COLO668 (cell line): ENCODE measurements around the gene WDR62.
"Not testable (repeated sequence)": the region's sequence is repeated elsewhere in the genome, so short reads cannot be mapped to it uniquely, and the experiment has no call there.

ENCODE experiments used
- DNase-seq: peaks from one replicate; lab custom pipeline; 2025; ENCODE audit not compliant: unreplicated experiment; lab: John Stamatoyannopoulos, UW

Gene WDR62

DNA sequence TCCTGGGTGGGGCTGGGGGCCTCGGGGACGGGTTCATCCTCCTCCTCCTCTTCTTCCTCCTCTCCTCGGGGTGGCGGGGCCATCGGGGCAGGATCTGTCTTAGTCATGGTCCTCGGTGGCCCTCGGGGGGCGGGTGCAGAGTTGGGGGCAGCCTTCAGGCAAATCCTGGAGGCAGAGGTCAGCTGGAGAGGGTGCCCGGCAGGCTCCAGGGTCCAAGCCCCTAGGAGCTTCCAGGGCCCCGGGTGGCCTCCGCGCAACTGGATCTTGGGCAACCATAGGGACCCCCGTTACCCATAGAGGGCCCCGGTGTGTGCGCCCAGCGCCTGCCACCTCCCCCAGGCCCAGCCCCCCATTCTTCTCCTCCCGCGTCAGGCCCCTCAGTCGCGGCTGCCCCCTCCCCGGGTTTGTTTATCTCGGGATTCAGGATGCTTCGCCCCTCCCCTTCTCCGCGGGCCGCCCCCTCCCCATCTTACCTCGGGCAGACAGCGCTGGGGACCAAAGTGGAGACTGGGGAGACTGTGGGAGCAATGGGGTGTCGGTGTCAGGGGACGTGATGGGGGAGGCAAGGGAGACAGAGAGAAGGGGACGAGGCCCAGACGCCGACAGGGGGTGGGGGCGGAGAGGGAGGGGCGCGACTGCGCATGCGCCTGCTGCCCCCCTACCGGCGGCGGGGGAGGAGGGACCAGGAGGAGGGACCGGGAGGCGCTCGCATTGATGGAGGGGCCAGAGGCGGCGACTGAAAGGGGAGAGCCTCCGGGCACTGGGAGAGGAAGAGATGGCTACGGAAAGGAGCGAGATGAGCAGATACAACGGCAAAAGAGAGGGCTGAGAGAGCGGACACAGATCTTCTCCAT lies 22.2 kb upstream of the WDR62 start, which contains the start of gene CLIP3:
Gene CLIP3 (minus strand): TSS at position 623 of the 854 bp plus-strand sequence. CDS start 516 bp downstream, at position 107.
- peak; percentile 2 for DNase-seq

DNA sequence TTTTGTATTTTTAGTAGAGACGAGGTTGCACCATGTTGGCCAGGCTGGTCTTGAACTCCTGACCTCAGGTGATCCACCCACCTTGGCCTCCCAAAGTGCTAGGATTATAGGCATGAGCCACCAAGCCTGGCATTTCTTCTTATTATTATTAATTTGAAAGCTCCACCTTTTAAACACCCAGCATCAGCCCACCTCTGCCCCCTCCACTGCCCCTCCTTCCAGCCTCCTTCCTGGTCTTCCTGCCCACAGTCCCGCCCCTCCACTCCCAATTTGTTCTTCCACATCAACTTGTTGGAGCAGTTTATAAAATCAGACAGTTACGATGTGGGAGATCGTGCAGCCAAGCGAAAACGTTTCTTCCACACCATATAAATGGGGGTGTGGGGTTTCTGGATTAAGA lies 14.2 kb upstream of the WDR62 start:
- DNase-seq = no peak

DNA sequence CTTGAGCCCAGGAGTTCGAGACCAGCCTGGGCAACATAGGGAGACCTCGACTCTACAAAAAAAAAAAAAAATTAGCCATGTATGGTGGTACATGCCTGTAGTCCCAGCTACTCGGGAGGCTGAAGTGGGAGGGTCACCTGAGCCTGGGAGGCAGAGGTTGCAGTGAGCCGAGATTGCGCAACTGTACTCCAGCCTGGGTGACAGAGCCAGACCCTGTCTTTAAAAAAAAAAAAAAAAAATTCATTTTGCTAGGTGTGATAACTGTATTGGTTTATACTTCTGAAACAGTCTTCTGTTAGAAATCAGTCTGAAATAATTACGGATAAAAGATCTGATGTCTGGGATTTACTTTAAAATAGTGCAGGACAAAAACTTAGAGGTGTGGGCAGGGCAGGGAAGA lies 13.6 kb upstream of the WDR62 start:
- DNase-seq = not testable (repeated sequence)

DNA sequence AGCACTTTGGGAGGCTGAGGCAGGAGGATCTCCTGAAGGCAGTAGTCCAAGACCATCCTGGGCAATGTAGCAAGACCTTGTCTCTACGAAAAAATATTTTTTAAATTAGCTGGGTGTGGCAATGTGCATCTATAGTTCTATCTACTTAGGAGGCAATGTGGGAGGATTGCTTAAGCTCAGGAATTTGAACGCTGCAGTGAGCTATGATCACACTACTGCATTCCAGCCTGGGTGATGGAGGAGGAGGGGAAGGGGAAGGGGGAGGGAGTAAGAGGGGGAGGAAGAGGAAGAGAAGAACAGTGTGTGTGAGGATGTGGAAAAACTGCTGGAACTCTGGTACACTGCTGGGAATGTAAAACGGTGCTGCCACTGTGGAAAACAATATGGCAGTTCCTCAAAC lies 12.9 kb upstream of the WDR62 start:
- DNase-seq = no peak

DNA sequence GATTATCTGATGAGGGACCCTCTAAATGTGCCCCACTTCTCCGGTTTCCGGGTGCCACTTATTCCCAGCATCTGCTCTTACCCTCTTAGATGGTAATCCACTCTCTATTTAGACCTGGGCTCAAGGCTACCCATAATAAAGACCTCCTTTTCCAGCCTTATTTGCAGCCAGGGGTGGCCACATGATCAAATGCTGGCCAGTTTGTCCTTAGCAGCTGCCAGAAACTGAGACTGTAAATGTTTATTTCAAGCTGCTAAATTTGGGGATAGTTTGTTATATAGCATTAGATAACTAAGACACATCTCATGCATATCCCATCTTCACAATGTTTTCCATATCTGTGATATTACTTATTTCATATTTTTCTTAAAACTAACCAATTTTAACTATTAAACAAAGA lies 10.7 kb upstream of the WDR62 start:
- no peak for DNase-seq

DNA sequence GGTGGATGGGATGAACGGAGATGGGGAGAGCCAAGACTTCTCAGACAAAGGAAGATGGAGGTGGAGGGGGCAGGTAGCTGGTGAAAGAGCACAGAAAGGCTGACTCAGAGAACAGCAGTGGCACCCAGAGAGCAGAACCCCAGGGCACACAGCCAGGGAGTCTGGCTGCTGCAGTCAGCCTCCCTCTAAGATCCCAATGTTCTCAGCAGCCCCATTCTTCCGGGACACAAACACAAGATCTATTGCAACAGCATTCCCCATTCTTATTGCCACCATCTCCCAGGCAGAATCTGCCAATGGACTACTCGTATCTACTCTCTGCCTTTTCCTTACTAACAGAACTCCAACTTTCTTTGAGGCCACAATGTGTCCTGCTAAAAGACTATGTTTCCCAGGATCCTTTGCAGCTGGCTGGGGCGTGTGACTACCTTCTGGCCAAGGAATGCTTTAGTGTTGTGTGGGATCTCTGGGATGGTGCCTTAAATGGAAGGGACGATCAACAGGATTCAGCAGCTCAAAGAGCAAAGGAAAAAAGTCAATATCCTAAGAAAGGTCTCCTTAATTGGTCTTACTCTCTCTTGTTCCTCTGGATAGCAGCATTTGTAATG lies 8.2 kb upstream of the WDR62 start:
- no peak for DNase-seq

DNA sequence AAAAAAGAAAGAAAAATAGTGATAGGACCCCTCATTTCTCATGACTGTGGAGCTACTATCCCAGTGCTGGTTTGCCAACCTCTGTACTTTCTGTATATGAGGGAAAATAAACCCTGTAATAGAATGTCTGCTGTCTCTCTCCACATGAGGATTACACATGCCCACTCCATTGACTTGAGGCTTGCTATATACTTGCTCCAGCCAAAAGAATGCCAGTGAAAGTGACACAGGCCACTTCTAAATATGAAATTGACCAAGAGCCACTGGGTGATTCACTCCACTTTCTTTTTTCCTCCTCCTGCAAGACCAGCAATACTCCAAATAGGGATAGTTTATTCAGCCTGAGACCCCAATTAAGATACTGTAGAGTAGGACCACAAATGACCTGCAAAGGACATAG lies 6.9 kb upstream of the WDR62 start:
- no peak for DNase-seq

DNA sequence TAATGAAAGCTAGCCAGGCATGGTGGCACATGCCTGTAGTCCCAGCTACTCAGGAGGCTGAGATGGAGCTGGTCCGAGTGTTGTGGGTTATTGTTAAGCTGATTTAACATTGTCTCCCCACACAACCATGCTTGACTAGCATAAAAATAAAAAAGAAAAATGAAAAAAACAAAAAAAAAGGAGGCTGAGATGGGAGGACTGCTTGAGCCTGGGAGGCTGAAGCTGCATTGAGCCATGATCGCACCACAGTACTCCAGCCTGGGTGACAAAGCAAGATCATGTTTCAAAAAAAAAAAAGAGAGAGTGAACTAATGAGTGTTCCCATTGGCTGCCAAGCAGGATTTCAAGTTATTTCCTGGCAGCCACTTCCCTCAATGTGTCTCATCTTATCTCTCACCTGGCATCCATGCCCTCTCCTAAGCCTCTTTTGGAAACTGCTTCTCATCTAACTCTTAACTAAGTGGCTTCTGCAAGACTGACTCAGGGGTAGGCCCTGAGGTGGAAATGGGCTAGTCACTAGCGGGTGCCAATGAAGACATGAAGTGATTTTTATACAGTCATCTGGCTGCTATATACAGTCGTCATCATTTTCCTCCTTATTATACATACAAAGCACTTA lies 5.5 kb upstream of the WDR62 start:
- DNase-seq = no peak

DNA sequence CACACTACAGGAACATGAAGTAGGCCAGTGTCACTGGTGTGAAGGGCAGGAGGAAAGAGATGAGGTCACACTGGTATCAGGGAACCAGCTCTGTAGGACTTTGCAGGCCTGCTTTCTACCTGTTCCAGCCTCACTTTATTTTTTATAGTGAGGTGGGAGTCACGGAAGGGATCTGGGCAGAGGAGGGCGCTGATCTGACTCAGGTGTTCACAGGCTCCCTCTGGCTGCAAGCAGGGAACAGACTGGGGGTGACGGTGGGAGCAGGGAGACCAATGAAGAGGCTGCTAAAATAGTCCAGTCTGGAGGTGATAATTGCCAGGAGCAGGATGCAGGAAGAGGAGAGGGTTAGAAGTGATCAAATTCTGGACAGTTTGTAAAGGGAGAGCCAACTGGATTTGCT lies 3.5 kb upstream of the WDR62 start:
- DNase-seq = peak; percentile 18

DNA sequence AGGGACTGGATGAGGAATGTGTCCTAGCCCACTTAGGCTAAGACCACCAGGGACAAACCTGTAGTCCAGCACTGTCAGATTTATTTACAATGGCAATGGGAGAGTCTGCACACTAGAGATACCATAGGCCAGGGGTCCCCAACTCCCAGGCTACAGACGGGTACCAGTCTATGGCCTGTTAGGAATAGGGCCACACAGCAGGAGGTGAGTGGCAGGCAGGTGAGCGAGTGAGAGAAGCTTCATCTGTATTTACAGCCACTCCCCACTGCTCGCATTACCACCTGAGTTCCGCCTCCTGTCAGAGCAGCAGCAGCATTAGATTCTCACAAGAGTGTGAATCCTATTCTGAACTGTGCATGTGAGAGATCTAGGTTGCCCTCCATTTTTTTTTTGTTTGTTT lies 3.1 kb upstream of the WDR62 start:
- DNase-seq = peak; percentile 37

DNA sequence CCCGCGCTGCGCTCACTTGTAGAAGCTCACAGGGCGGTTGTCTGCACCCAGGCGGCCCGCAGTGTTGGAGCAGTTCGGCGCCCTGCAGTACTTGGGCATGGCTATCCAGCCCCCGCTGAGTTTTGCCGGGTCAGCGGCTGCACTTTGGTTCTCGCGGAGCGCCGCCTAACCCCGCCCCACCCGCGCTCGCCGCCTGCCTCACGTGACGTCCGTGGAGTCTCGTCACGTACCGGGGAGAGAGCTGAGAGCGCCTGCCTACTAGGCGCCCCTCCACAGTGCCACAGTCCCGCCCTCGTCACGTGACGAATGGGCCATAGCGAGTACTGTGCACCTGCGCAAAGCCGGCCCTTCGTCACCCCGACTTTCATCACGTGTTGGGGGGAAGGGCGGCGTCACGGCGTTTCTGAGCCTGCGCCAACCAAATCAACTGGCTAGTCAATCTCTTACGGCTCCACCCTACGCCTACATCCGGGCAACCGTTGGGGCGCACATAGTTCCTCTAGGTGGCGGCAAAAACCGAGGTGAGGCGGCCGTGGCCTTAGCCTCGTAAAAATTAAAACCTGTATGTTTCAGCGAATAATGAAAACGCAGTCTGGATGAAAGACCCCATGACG lies 471 bp upstream of the WDR62 start, which contains the start of gene THAP8:
Gene THAP8 (minus strand): TSS at position 167 of the 614 bp plus-strand sequence. CDS start 68 bp downstream, at position 99.
- peak; percentile 99 for DNase-seq

DNA sequence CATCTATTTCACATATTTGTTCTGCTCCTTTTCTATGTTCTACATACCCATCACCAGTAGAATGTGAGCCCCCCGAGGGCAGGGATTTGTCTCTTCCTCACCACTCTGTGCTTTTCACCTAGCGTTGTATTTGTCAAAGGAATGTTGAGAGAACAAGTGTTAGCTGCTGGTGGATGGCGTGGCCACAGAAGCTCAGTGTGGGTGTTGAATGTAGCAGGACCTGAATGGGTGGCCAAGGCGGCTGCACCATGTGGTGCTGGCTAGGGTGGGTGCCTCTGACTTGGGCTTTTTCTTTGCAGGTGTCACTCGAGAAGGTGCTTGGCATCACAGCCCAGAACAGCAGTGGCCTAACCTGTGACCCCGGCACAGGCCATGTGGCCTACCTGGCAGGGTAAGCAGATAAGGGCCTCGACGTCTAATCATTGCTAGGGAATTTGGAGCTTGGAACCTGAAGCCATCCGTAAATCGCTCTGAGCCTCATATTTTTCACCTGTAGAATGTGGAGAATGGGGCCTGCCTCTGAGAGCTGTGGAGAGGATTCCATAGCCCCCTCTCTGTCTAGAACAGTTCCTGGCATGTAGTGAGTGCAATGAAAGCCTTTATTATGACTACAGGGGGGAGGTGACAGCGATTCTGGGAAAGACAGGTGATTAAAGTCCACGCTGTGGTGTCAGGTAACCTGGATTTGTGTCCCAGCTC lies 3.9 kb downstream of the WDR62 start:
- peak; percentile 44 for DNase-seq

DNA sequence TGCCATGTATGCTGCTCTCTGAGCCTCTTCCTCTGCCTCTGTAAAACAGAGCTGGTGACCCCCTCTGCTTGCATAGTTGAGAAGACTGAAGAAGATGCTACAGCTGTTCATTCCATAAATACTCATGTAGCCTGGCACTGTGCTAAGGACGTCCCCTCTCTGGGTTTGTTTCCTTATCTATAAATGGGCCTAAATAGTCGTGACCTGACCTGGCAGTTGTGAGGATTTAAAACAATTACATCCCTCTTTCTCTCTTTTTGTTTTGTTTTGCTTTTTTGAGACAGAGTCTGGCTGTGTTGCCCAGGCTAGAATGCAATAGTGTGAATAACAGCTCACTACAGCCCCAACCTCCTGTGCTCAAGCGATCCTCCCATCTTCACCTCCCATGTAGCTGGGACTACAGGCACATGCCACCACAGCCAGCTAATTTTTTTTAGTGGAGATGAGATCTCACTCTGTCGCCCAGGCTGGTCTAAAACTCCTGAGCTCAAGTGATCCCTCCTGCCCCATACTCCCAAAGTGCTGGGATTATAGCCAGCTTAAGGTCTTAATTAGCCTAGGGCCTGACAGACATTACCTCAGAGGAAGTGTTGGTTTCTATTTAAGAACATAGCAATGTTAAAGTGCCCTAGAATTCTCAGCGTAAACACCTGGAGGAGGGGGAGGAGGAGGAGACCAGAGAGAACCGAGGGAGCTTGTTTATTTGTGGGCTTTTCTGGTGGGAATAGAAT lies 4.6 kb downstream of the WDR62 start:
- no peak for DNase-seq

DNA sequence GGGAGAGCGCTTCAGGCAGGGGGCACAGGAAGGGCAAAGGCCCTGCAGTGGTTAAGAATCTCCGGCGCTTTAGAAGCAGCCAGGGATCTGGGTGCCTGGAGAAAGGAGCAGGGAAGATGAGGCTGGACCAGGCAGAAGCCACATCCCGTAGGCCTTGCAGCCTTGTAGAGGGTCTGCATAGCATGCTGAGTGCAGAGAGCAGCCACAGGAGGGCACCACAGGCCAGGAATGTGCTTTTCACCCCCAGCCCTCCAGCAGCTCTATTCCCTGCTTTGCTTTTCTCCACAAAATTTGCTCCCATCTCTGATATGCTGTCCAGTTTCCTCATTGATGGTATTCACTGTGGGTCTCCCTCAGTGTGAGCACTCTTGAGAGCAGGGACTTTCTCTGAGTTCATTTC lies 5.7 kb downstream of the WDR62 start:
- peak; percentile 21 for DNase-seq

DNA sequence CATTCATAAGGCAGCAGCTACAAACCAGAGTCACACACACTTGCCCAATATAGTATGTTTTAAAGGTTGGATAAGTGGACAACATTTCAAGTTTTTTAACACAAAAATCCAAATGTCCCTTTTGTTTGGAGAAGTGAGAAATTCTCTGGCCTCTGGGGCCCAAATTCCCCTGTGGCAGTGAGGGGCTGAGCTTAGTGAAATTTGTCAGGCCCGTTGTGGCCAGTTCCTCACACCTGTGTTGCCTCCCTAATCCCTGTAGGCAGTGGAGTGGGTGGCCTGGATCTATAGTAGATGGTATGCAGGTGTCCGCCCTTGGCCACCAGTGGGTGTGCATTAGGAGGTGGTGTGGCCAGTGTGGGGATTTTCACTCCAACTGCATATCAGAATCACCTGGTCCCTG lies 6.7 kb downstream of the WDR62 start:
- DNase-seq = no peak

DNA sequence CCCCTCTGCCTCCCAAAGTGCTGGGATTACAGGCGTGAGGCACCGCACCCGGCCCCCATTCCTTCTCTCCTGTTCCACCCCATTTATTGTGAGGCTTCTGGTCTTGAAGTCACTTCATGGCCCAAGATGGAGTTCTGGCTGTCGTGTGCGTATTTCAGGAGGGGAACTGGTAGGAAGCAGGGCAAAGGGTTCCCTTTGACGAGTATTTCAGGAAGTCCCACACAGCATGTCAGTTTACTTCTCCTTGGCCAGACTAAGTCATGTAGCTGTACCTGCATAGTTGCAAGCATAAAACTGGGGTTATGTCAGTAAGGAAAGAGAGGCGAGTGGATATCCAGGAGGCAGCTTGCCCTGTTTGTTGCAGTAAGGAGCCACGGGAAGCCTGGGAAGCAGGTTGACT lies 10.1 kb downstream of the WDR62 start:
- DNase-seq = no peak

DNA sequence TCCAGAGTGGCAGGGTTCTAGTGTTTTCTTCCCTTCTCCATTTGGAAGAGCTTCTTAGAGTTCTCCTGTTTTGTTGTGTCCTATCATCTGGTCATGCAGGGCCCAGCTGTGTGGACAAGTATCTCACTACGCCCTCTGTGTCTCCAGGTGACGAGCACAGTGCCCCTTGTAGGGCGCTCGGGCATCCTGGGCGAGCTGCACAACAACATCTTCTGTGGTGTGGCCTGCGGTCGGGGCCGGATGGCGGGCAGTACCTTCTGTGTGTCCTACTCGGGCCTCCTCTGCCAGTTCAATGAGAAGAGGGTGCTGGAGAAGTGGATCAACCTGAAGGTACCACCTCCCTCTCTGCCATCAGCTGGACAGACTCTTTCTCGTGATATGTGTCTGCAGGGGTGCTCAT lies 13.0 kb downstream of the WDR62 start:
- DNase-seq = no peak

DNA sequence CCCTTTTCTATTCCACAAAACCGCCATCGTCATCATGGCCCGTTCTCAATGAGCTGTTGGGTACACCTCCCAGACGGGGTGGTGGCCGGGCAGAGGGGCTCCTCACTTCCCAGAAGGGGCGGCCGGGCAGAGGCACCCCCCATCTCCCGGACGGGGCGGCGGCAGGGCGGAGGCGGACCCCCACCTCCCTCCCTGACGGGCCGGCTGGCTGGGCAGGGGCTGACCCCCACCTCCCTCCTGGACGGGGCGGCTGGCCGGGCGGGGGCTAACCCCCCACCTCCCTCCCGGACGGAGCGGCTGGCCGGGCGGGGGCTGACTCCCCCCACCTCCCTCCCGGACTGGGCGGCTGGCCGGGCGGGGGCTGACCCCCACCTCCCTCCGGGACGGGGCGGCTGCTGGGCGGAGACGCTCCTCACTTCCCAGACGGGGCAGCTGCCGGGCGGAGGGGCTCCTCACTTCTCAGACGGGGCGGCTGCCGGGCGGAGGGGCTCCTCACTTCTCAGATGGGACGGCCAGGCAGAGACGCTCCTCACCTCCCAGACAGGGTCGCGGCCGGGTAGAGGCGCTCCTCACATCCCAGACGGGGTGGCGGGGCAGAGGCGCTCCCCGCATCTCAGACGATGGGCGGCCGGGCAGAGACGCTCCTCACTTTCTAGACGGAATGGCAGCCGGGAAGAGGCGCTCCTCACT lies 14.3 kb downstream of the WDR62 start:
- not testable (repeated sequence) for DNase-seq

DNA sequence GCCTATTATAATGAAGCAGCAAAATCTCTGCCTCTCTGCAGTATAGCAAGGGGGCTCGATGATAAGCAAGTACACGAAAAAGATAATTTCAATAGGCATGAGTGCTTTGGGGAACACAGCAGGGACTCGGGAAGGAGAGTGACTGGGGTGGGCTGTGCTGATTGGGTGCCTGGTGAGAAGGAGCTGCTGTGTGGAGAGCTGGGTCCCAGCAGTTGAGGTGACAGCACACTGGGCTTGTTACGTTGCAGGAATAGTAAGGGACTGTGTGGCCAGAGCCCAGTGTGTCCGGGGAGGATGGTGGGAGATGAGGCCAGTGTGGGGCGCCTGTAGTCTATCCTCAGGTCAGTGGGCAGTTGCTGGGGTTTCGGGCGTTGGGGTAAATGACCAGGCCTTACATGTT lies 17.4 kb downstream of the WDR62 start:
- DNase-seq = no peak
